ENCODE measurements around the gene TTLL5. TPM values are rescaled to one million over a fixed set of nuclear protein-coding genes. Genes with fewer than 3 reads are reported as not detected.

The TTLL5 gene
- total RNA-seq, 2 donors from 2014 or later = 14.6 to 15.3 TPM

GRCh38 chr14:75871181-75871880 lies 210.3 kb downstream of the TTLL5 start:
- Mint-ChIP-seq H3K27ac (no peak overlapping the region), H3K9me3 (no peaks in the 10 kb centered on the region), H3K36me3 (ENCODE audit: insufficient read depth in 2 of 2) (no peaks in the 10 kb centered on the region), H3K4me1 (ENCODE audit: low read depth) (peaks cover 6% of the 10 kb centered on the region), H3K27me3 (ENCODE audit: low read depth) (no peaks in the 10 kb centered on the region), H3K4me3 (no peak overlapping the region)
- DNase-seq (no peak), ATAC-seq (replicated peaks in 1 of 2) (no peak)

DNA sequence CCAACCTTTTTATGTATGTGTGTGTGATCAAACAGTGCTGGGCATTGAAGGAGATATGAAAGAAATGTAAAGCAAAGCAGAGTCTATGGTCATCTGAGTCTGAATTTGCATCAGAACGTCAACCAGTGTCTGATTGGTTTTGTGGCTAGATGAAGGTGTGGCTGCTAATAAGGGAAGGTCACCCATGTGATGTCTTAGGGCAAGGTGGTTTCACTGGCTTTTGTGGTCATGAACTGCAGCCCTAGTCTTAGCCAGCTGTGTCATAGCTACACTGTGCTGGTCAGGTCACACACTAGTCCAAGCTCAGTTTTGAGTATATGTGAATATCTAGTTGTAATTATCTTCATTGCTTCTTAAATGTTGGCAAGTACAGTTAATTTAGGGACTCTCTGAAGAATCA lies 214.9 kb downstream of the TTLL5 start:
- Mint-ChIP-seq H3K4me1 (ENCODE audit: low read depth) (peaks cover 20% of the 10 kb centered on the region), H3K9me3 (no peaks in the 10 kb centered on the region), H3K27me3 (ENCODE audit: low read depth) (no peaks in the 10 kb centered on the region), H3K36me3 (ENCODE audit: insufficient read depth in 2 of 2) (peaks cover 0 to 2% of the 10 kb centered on the region in 2 donors), H3K4me3 (no peak overlapping the region), H3K27ac (no peak overlapping the region)
- peak; percentile 41 to 61 for ATAC-seq (replicated peaks in 1 of 2)
- no peak for DNase-seq

GRCh38 chr14:75876530-75876929 lies 215.5 kb downstream of the TTLL5 start:
- Mint-ChIP-seq H3K4me3 (no peak overlapping the region), H3K9me3 (no peaks in the 10 kb centered on the region), H3K4me1 (ENCODE audit: low read depth) (peaks cover 20% of the 10 kb centered on the region), H3K27me3 (ENCODE audit: low read depth) (no peaks in the 10 kb centered on the region), H3K27ac (no peak overlapping the region), H3K36me3 (ENCODE audit: insufficient read depth in 2 of 2) (peaks cover 0 to 4% of the 10 kb centered on the region in 2 donors)
- DNase-seq (no peak), ATAC-seq (replicated peaks in 1 of 2) (no peak)

DNA sequence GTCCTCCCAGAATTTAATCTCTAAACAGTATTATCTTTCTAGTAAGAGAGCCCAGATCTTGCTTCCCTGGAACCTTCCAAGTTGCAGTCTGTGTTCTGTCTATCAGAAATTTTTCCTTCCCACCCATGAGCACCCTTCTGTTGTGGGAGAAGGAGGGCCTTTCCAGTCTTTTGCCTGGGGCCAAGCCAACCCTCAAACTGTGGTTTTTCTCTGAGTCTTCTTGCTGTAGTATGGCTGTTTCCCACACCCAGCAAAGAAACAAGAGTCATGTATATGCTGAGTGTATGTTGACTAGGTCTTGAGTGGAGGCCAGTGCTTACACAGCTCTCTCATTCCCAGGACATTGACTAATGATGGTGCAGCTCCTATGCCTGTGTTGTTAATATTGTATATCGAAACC lies 216.2 kb downstream of the TTLL5 start:
- H3K4me1 Mint-ChIP-seq (ENCODE audit: low read depth) = peaks cover 24% of the 10 kb centered on the region
- no peaks in the 10 kb centered on the region for H3K27me3 Mint-ChIP-seq (ENCODE audit: low read depth)
- no peaks in the 10 kb centered on the region for H3K9me3 Mint-ChIP-seq
- H3K4me3 Mint-ChIP-seq = no peak overlapping the region
- DNase-seq (no peak), ATAC-seq (replicated peaks in 1 of 2) (peak in 1 of 2 donors; percentile 48)
- H3K27ac Mint-ChIP-seq = no peak overlapping the region
- peaks cover 0 to 4% of the 10 kb centered on the region in 2 donors for H3K36me3 Mint-ChIP-seq (ENCODE audit: insufficient read depth in 2 of 2)

DNA sequence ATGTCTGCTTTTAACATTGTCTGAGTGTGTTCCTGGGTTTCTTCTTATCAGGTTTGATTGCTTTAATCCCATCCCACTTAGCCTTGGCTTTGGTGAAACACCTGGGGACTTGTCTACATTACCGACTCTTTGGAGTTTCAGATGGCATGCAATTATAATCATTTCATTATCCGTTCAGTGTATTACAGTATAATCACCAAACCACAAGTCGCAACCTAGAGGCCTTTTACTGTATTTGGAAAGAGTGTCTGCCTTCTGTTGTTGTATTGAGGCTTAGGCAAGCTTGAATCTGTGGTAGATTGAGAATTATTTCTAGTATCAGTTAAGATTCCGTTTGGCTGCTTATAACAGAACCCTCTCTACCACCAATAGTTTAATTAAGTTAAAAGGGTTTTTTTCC lies 216.8 kb downstream of the TTLL5 start:
- Mint-ChIP-seq H3K9me3 (no peaks in the 10 kb centered on the region), H3K4me1 (ENCODE audit: low read depth) (peaks cover 25% of the 10 kb centered on the region), H3K4me3 (no peak overlapping the region), H3K27ac (no peak overlapping the region), H3K27me3 (ENCODE audit: low read depth) (no peaks in the 10 kb centered on the region), H3K36me3 (ENCODE audit: insufficient read depth in 2 of 2) (peaks cover 0 to 4% of the 10 kb centered on the region in 2 donors)
- DNase-seq (no peak), ATAC-seq (replicated peaks in 1 of 2) (no peak)

DNA sequence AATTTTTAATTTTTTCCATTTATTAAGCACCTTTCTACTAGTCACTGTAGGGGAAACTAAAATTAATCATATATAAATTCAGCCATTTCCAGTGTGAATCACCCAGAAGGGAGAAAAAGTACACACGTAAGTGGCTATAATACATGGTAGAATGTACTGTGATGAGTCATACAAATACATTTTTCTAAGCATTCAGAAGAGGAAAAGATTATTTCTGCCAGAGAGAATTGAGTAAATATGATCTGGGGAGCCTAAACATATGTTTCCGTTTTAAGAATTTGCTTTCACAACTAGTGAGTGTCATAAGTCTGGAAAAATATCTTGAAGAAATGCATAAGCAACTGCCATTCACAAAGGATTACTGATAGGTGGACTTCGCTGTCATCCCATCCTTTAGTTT lies 218.0 kb downstream of the TTLL5 start:
- DNase-seq (no peak), ATAC-seq (replicated peaks in 1 of 2) (peak; percentile 75 to 89)
- Mint-ChIP-seq H3K27me3 (ENCODE audit: low read depth) (no peaks in the 10 kb centered on the region), H3K4me1 (ENCODE audit: low read depth) (peaks cover 25% of the 10 kb centered on the region), H3K36me3 (ENCODE audit: insufficient read depth in 2 of 2) (peaks cover 0 to 4% of the 10 kb centered on the region in 2 donors), H3K9me3 (no peaks in the 10 kb centered on the region), H3K4me3 (no peak overlapping the region), H3K27ac (no peak overlapping the region)

GRCh38 chr14:75880512-75880911 lies 219.5 kb downstream of the TTLL5 start:
- H3K27ac Mint-ChIP-seq = no peak overlapping the region
- peaks cover 24% of the 10 kb centered on the region for H3K4me1 Mint-ChIP-seq (ENCODE audit: low read depth)
- ATAC-seq (replicated peaks in 1 of 2) (no peak), DNase-seq (no peak)
- H3K4me3 Mint-ChIP-seq = no peak overlapping the region
- H3K9me3 Mint-ChIP-seq = no peaks in the 10 kb centered on the region
- peaks cover 0 to 4% of the 10 kb centered on the region in 2 donors for H3K36me3 Mint-ChIP-seq (ENCODE audit: insufficient read depth in 2 of 2)
- no peaks in the 10 kb centered on the region for H3K27me3 Mint-ChIP-seq (ENCODE audit: low read depth)

DNA sequence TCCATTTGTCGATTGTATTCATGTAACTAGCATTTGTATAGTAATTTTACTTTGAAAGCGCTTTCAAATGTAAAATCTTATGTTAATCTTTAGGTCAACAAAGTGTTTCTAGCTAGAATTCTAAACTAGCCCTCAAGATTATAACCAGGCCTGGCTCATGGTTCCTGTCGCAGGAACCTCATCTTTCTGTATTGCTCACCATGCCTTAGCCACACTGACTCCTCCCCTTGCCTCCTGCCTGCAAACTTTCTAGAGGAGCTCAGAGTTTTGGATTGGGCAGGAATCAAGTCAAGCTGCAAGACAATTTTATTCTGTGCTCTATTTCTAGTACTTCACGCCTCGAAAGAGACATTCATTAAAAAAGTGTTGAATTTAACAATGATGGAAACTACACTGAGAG lies 220.9 kb downstream of the TTLL5 start:
- no peaks in the 10 kb centered on the region for H3K27me3 Mint-ChIP-seq (ENCODE audit: low read depth)
- no peak for DNase-seq
- H3K36me3 Mint-ChIP-seq (ENCODE audit: insufficient read depth in 2 of 2) = peaks cover 0 to 4% of the 10 kb centered on the region in 2 donors
- H3K9me3 Mint-ChIP-seq = no peaks in the 10 kb centered on the region
- H3K4me1 Mint-ChIP-seq (ENCODE audit: low read depth) = peaks cover 19% of the 10 kb centered on the region
- ATAC-seq (replicated peaks in 1 of 2) = no peak
- H3K27ac Mint-ChIP-seq = no peak overlapping the region
- H3K4me3 Mint-ChIP-seq = no peak overlapping the region

DNA sequence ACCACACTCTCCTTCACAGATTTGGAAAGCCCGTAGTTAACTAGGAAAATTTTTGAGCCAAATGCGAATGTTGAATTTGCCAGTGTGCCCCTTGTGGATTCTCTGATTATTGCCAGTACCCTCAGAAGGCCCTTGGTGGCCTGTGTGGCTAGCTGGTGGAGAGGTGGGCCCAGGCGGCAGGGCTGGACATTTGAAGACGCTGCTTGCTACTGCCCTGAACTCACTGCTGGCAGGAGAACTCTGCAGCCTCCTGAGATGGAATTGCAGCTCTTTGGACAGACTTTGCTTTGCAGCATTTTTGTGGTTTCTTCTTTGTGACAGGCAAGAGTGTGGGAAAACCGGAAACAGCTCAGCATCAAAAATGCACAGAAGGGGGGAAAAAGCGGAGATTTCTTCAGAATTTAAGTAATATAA lies 223.2 kb downstream of the TTLL5 start:
- peak overlapping the region; percentile 26 for H3K27ac Mint-ChIP-seq
- peaks cover 9% of the 10 kb centered on the region for H3K4me1 Mint-ChIP-seq (ENCODE audit: low read depth)
- no peak overlapping the region for H3K4me3 Mint-ChIP-seq
- ATAC-seq (replicated peaks in 1 of 2) (no peak), DNase-seq (no peak)
- H3K9me3 Mint-ChIP-seq = no peaks in the 10 kb centered on the region
- H3K36me3 Mint-ChIP-seq (ENCODE audit: insufficient read depth in 2 of 2) = peaks cover 0 to 4% of the 10 kb centered on the region in 2 donors
- H3K27me3 Mint-ChIP-seq (ENCODE audit: low read depth) = no peaks in the 10 kb centered on the region

- DNase-seq (no peak), ATAC-seq (replicated peaks in 1 of 2) (no peak)
- Mint-ChIP-seq H3K4me3 (no peak overlapping the region), H3K9me3 (no peaks in the 10 kb centered on the region), H3K27me3 (ENCODE audit: low read depth) (no peaks in the 10 kb centered on the region), H3K4me1 (ENCODE audit: low read depth) (peaks cover 5% of the 10 kb centered on the region), H3K27ac (no peak overlapping the region), H3K36me3 (ENCODE audit: insufficient read depth in 2 of 2) (peaks cover 0 to 4% of the 10 kb centered on the region in 2 donors)
Measured at GRCh38 chr14:75885829-75886228, 224.8 kb downstream of the TTLL5 start.

DNA sequence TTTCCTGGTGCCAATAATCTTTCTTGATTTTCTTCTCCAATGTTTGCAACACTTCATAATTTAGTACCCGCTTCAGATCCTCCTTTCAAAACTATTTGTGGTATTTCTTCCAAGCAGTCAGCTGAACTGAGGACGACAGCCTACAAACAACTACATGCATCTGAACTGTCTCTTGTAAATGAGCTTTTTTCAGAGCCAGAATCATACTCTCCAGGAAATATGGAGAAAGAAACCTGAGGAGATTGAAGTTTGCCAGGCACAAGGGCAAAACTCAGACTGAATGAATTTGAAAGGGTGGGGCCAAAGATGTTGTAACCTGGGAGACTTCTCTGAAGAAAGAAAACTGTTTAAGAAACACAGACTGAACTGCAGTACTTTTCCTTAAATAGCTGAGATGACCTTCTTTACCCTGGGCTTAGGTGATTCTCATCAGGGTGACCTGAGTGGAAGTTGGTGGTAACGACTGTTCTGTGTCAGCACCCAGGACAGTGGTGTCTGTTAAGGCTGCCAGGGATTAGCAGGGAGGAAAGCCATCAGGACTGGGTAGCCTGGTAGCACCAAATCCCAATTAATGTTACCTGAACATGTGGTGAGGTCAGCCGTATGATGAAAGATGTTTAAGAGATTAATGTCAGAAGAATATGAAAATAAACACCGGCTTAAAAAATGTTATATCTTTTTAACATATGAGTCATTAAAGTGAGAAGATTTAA lies 225.7 kb downstream of the TTLL5 start:
- Mint-ChIP-seq H3K27ac (peak overlapping the region; percentile 36), H3K4me3 (no peak overlapping the region)

GRCh38 chr14:75888945-75889344 lies 227.9 kb downstream of the TTLL5 start:
- H3K4me3 Mint-ChIP-seq = no peak overlapping the region
- peaks cover 0 to 2% of the 10 kb centered on the region in 2 donors for H3K36me3 Mint-ChIP-seq (ENCODE audit: insufficient read depth in 2 of 2)
- H3K27ac Mint-ChIP-seq = no peak overlapping the region
- H3K4me1 Mint-ChIP-seq (ENCODE audit: low read depth) = no peaks in the 10 kb centered on the region
- DNase-seq (no peak), ATAC-seq (replicated peaks in 1 of 2) (no peak)
- no peaks in the 10 kb centered on the region for H3K9me3 Mint-ChIP-seq
- H3K27me3 Mint-ChIP-seq (ENCODE audit: low read depth) = no peaks in the 10 kb centered on the region

More for the DNA sequence above, 225.7 kb downstream of the TTLL5 start:
- H3K9me3 Mint-ChIP-seq = no peaks in the 10 kb centered on the region
- peaks cover 5% of the 10 kb centered on the region for H3K4me1 Mint-ChIP-seq (ENCODE audit: low read depth)
- DNase-seq (no peak), ATAC-seq (replicated peaks in 1 of 2) (no peak)
- H3K36me3 Mint-ChIP-seq (ENCODE audit: insufficient read depth in 2 of 2) = peaks cover 0 to 2% of the 10 kb centered on the region in 2 donors
- H3K27me3 Mint-ChIP-seq (ENCODE audit: low read depth) = no peaks in the 10 kb centered on the region

- Mint-ChIP-seq H3K4me3 (no peak overlapping the region), H3K4me1 (ENCODE audit: low read depth) (no peaks in the 10 kb centered on the region), H3K36me3 (ENCODE audit: insufficient read depth in 2 of 2) (no peaks in the 10 kb centered on the region), H3K27ac (no peak overlapping the region), H3K27me3 (ENCODE audit: low read depth) (no peaks in the 10 kb centered on the region), H3K9me3 (no peaks in the 10 kb centered on the region)
- no peak for DNase-seq
- no peak for ATAC-seq (replicated peaks in 1 of 2)
Measured at GRCh38 chr14:75896341-75896740, 235.3 kb downstream of the TTLL5 start.
